Kidney (tissue), 14 donors: Measurements from ENCODE around the gene ANKS6. TPM values are rescaled to one million over a fixed set of nuclear protein-coding genes. Genes with fewer than 3 reads are reported as not detected.

Experiments used
- DNase-seq, 5 donors: peaks; one replicate each; pipeline ENCODE4 v3.0.0-alpha.2; 2013 to 2020
- FAIRE-seq: peaks from 2 replicates; lab custom pipeline; 2012; peaks lifted over from hg19 to GRCh38; lab: Jason Lieb, UNC
- H3K27ac ChIP-seq, 2 donors: one replicate each; pipeline ENCODE4 v1.7.0; 2013; ENCODE audit warnings: low read depth in 2 of 2, low read length in 2 of 2, inconsistent platforms in 1 of 2
- H3K27me3 ChIP-seq: one replicate; pipeline ENCODE4 v1.7.1; 2013; ENCODE audit warnings: low read length, inconsistent platforms; ENCODE audit not compliant: control insufficient read depth, insufficient read depth
- H3K36me3 ChIP-seq, 3 donors: one replicate each; pipeline versions ENCODE4 v1.7.0 to v1.7.1; 2013; ENCODE audit warnings: low read length in 3 of 3, control low read depth in 1 of 3, inconsistent platforms in 1 of 3; ENCODE audit not compliant: insufficient read depth in 3 of 3, control insufficient read depth in 2 of 3
- H3K4me1 ChIP-seq, 3 donors: one replicate each; pipeline versions ENCODE4 v1.7.0 to v1.7.1; 2013; ENCODE audit warnings: low read length in 3 of 3, inconsistent platforms in 1 of 3, low read depth in 1 of 3; ENCODE audit not compliant: control insufficient read depth in 2 of 3, insufficient read depth in 2 of 3
- H3K4me3 ChIP-seq, 3 donors: one replicate each; pipeline versions ENCODE4 v1.7.0 to v1.8.1; 2013; ENCODE audit warnings: low read length in 3 of 3, control low read depth in 1 of 3, inconsistent platforms in 1 of 3
- H3K9ac ChIP-seq, 3 donors: one replicate each; pipeline versions ENCODE4 v1.7.0 to v1.7.1; 2013; ENCODE audit warnings: low read length in 3 of 3, control low read depth in 1 of 3, inconsistent platforms in 1 of 3
- H3K9me3 ChIP-seq, 3 donors: one replicate each; pipeline versions ENCODE4 v1.7.0 to v1.7.1; 2013; ENCODE audit warnings: low read length in 3 of 3, control low read depth in 1 of 3, inconsistent platforms in 1 of 3; ENCODE audit not compliant: control insufficient read depth in 2 of 3, insufficient read depth in 1 of 3
- intact Hi-C: fragments of 100-400 bp; cut with DNase I; formaldehyde crosslinking; loops from one replicate; pipeline ENCODE4 v1.11.1; 2022
- polyA plus RNA-seq: library from polyadenylated mRNA; stranded (reverse); fragments of 350-450 nt; fragmentation: Illumina TruSeq; extraction: RNeasy Lipid Tissue Mini Kit (QIAGEN cat#74804); gene quantifications from one replicate; pipeline ENCODE4 v1.2.3, GENCODE V29; 2014; ENCODE audit warnings: low read depth, low replicate concordance; ENCODE audit not compliant: insufficient read depth
- total RNA-seq: library from RNA; stranded (reverse); fragmentation: NEBNext Ultra II Directional; extraction: Animal tissue kit (Norgen Biotek cat#: 25700); gene quantifications from one replicate; pipeline ENCODE4 v1.2.1, GENCODE V29; 2021
- TF ChIP-seq, protein P1 (sequence below): IDR thresholded peaks from 3 replicates; pipeline ENCODE4 v1.5.1; 2012; ENCODE audit warnings: mild to moderate bottlenecking, moderate library complexity, borderline replicate concordance; ENCODE audit not compliant: insufficient read depth; ENCODE audit errors: extremely low read depth
- donor health status: control.
- donor health status: control.
- donor health status: control.
- donor health status: control.
- donor health status: control.
- donor health status: DM: yes; HTN: yes; CAD: no.
- donor health status: Normal renal cell carcinoma (clear cell type).

ANKS6 gene
- total and polyA plus RNA-seq, 2 donors from 2014 or later: 22.0 to 31.8 TPM

- Histone ChIP-seq H3K9ac (no peak overlapping the region), H3K9me3 (no peaks in the 10 kb centered on the region), H3K4me3 (no peak overlapping the region), H3K36me3 (no peaks in the 10 kb centered on the region), H3K27ac (no peak overlapping the region), H3K4me1 (no peaks in the 10 kb centered on the region), H3K27me3 (no peaks in the 10 kb centered on the region)
- TF ChIP-seq, protein P1, sequence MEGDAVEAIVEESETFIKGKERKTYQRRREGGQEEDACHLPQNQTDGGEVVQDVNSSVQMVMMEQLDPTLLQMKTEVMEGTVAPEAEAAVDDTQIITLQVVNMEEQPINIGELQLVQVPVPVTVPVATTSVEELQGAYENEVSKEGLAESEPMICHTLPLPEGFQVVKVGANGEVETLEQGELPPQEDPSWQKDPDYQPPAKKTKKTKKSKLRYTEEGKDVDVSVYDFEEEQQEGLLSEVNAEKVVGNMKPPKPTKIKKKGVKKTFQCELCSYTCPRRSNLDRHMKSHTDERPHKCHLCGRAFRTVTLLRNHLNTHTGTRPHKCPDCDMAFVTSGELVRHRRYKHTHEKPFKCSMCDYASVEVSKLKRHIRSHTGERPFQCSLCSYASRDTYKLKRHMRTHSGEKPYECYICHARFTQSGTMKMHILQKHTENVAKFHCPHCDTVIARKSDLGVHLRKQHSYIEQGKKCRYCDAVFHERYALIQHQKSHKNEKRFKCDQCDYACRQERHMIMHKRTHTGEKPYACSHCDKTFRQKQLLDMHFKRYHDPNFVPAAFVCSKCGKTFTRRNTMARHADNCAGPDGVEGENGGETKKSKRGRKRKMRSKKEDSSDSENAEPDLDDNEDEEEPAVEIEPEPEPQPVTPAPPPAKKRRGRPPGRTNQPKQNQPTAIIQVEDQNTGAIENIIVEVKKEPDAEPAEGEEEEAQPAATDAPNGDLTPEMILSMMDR: no peak
- intact Hi-C loops: no loop called here
- FAIRE-seq (no peak), DNase-seq (no peak)
These were observed 37.0 kb upstream of the ANKS6 start for GRCh38 chr9:98833090-98833956.

DNA sequence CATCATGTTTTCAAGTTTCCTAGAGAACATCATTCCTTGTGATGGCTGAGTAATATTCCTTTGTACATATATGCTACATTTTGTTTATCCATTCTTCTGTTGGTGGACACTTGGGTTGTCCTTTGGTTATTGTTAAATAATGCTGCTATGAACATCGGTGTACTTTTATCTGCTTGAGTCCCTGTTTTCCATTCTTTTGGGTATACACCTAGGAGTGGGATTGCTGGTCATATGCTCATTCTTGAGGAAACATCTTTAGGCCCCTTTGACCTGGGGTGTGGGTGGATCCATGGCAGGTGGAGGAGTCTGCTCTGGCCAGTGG is 36.4 kb upstream of the ANKS6 start:
- DNase-seq (no peak), FAIRE-seq (no peak)
- intact Hi-C loops: no loop called here
- Histone ChIP-seq H3K4me1 (no peaks in the 10 kb centered on the region), H3K27ac (no peak overlapping the region), H3K9me3 (no peaks in the 10 kb centered on the region), H3K27me3 (no peaks in the 10 kb centered on the region), H3K36me3 (no peaks in the 10 kb centered on the region), H3K4me3 (no peak overlapping the region), H3K9ac (no peak overlapping the region)
- TF ChIP-seq, protein P1: no peak

DNA sequence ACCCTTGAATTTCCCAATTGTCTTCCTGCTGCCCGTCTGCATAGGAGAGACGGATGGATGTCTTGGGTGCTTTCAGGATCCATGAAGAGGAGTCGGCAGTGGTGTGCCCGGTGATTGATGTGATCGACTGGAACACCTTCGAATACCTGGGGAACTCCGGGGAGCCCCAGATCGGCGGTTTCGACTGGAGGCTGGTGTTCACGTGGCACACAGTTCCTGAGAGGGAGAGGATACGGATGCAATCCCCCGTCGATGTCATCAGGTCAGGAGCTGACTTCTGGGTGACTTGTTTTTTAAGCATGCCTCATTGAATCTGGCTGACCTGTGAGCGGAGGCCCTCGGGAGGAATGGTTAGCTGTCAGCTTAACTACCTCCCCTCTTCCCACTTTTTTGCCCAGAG is 35.3 kb upstream of the ANKS6 start:
- no peak for FAIRE-seq
- intact Hi-C loops: no loop called here
- peak in 4 of 5 donors; percentile 55 to 64 (median 59) for DNase-seq
- no peak overlapping the region for H3K4me3 ChIP-seq
- H3K27ac ChIP-seq: no peak overlapping the region
- no peak overlapping the region for H3K9ac ChIP-seq
- no peaks in the 10 kb centered on the region for H3K36me3 ChIP-seq
- no peaks in the 10 kb centered on the region for H3K4me1 ChIP-seq
- H3K9me3 ChIP-seq: no peaks in the 10 kb centered on the region
- TF ChIP-seq, protein P1: no peak
- H3K27me3 ChIP-seq: no peaks in the 10 kb centered on the region
